GM12878 (cell line): ENCODE results near the gene KIRREL1. TPM values are rescaled to one million over a fixed set of nuclear protein-coding genes. Genes with fewer than 3 reads are reported as not detected.

Experiments used
- CHD4 ChIP-seq: fragments of 200-600 bp; sonication (generic); IDR thresholded peaks from 2 replicates; pipeline ENCODE4 v1.6.1; 2016; ENCODE audit warnings: mild to moderate bottlenecking
- EP300 ChIP-seq, 2 experiments: fragments of 150-350 bp in 1 of 2; IDR thresholded peaks; 2 replicates each; pipeline ENCODE4 v1.6.1; 2011 to 2012; ENCODE audit warnings: low read depth in 2 of 2, low read length in 2 of 2, borderline replicate concordance in 1 of 2, improper control_type of control experiment in 1 of 2, inconsistent platforms in 1 of 2; ENCODE audit not compliant: control insufficient read depth in 1 of 2
- GATAD2B ChIP-seq: fragments of 450-650 bp; conservative IDR thresholded peaks from 2 replicates; pipeline ENCODE4 v1.6.1; 2017; ENCODE audit warnings: low read depth, mild to moderate bottlenecking, moderate library complexity
- STAT1 ChIP-seq: fragments of 450-650 bp; conservative IDR thresholded peaks from 2 replicates; pipeline ENCODE4 v1.6.1; 2014; ENCODE audit warnings: antibody characterized with exemption, mild to moderate bottlenecking
- polyA plus RNA-seq, 11 experiments: library from polyadenylated mRNA; depleted of rRNA in 4 of 11; unstranded in 6 of 11; stranded (reverse) in 5 of 11; fragments of >200 nt; fragmentation: Nextera tagmentation in 4 of 11; fragmentation: Illumina TruSeq in 1 of 11; extraction: Ambion mirVana in 4 of 11; extraction: Trizol in 1 of 11; gene quantifications; 1 replicate in 1 of 11; 2 replicates in 10 of 11; pipeline versions ENCODE4 v1.2.1 to v1.2.3, GENCODE V29; 2011 to 2016; ENCODE audit warnings: inconsistent platforms in 2 of 11, missing spikeins in 2 of 11, low read depth in 1 of 11
- total RNA-seq, 4 experiments: library from RNA; depleted of rRNA in 3 of 4; stranded (reverse); fragments of >200 nt in 3 of 4; fragmentation: Illumina TruSeq in 1 of 4; extraction: Trizol in 1 of 4; gene quantifications; 2 replicates each; pipeline versions ENCODE4 v1.2.1 to v1.2.3, GENCODE V29; 2013 to 2021
- TF ChIP-seq, protein P1 (sequence below): fragments of 450-650 bp; IDR thresholded peaks from 2 replicates; pipeline ENCODE4 v1.6.1; 2017; ENCODE audit warnings: mild to moderate bottlenecking, moderate library complexity
- TF ChIP-seq, protein P2 (sequence below): IDR thresholded peaks from 2 replicates; pipeline ENCODE4 v1.6.1; 2012; ENCODE audit warnings: low read length, inconsistent platforms
- TF ChIP-seq, protein P3 (sequence below): fragments of 450-650 bp; IDR thresholded peaks from 2 replicates; pipeline ENCODE4 v1.6.1; 2017; ENCODE audit warnings: mild to moderate bottlenecking

The KIRREL1 gene
- total and polyA plus RNA-seq, 10 of the 15 experiments (the other 5 are each of a cell fraction or from before 2014, with no cell fraction given): 0.15 TPM; not detected in 9

DNA sequence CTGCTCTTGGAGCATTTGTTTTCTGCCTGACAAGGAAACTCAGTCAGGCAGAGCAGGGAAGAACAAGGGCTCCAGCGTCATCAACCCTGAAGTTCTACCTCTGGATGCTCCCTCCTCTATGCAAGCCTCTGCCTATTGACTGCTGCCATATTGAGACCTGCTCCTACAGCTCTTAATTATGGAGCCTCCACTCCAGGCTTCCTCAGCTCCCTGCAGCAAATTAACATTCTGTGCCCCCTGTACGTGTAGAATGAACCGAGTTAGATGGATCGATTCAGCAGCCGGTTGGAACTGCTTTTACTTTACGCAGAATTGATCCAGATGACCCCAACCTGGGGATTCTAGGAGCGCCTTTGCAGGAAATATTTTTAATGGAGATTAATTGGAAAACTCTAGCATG, 68.7 kb downstream of the KIRREL1 start (continued):
- TF ChIP-seq, protein P1, sequence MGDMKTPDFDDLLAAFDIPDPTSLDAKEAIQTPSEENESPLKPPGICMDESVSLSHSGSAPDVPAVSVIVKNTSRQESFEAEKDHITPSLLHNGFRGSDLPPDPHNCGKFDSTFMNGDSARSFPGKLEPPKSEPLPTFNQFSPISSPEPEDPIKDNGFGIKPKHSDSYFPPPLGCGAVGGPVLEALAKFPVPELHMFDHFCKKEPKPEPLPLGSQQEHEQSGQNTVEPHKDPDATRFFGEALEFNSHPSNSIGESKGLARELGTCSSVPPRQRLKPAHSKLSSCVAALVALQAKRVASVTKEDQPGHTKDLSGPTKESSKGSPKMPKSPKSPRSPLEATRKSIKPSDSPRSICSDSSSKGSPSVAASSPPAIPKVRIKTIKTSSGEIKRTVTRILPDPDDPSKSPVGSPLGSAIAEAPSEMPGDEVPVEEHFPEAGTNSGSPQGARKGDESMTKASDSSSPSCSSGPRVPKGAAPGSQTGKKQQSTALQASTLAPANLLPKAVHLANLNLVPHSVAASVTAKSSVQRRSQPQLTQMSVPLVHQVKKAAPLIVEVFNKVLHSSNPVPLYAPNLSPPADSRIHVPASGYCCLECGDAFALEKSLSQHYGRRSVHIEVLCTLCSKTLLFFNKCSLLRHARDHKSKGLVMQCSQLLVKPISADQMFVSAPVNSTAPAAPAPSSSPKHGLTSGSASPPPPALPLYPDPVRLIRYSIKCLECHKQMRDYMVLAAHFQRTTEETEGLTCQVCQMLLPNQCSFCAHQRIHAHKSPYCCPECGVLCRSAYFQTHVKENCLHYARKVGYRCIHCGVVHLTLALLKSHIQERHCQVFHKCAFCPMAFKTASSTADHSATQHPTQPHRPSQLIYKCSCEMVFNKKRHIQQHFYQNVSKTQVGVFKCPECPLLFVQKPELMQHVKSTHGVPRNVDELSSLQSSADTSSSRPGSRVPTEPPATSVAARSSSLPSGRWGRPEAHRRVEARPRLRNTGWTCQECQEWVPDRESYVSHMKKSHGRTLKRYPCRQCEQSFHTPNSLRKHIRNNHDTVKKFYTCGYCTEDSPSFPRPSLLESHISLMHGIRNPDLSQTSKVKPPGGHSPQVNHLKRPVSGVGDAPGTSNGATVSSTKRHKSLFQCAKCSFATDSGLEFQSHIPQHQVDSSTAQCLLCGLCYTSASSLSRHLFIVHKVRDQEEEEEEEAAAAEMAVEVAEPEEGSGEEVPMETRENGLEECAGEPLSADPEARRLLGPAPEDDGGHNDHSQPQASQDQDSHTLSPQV: no peak
- TF ChIP-seq, protein P2, sequence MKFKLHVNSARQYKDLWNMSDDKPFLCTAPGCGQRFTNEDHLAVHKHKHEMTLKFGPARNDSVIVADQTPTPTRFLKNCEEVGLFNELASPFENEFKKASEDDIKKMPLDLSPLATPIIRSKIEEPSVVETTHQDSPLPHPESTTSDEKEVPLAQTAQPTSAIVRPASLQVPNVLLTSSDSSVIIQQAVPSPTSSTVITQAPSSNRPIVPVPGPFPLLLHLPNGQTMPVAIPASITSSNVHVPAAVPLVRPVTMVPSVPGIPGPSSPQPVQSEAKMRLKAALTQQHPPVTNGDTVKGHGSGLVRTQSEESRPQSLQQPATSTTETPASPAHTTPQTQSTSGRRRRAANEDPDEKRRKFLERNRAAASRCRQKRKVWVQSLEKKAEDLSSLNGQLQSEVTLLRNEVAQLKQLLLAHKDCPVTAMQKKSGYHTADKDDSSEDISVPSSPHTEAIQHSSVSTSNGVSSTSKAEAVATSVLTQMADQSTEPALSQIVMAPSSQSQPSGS: no peak
- TF ChIP-seq STAT1: no peak
- TF ChIP-seq EP300 (IDR thresholded peaks at IDR 0.05; ENCODE audit: borderline replicate concordance in 1 of 2, control insufficient read depth in 1 of 2, low read depth in 2 of 2, low read length in 2 of 2): no peak
- TF ChIP-seq GATAD2B: no peak
- TF ChIP-seq, protein P3, sequence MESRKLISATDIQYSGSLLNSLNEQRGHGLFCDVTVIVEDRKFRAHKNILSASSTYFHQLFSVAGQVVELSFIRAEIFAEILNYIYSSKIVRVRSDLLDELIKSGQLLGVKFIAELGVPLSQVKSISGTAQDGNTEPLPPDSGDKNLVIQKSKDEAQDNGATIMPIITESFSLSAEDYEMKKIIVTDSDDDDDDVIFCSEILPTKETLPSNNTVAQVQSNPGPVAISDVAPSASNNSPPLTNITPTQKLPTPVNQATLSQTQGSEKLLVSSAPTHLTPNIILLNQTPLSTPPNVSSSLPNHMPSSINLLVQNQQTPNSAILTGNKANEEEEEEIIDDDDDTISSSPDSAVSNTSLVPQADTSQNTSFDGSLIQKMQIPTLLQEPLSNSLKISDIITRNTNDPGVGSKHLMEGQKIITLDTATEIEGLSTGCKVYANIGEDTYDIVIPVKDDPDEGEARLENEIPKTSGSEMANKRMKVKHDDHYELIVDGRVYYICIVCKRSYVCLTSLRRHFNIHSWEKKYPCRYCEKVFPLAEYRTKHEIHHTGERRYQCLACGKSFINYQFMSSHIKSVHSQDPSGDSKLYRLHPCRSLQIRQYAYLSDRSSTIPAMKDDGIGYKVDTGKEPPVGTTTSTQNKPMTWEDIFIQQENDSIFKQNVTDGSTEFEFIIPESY: no peak
- no peak for TF ChIP-seq CHD4
